Embryonic facial prominence (tissue), 1 donor: ENCODE results near the gene TGM4.

Source experiments
- DNase-seq: peaks from one replicate; pipeline ENCODE4 v3.0.0-alpha.2; 2016; ENCODE audit errors: extremely low spot score

TGM4 gene

GRCh38 chr3:44880284-44880683 is 5.9 kb downstream of the TGM4 start:
- no peak for DNase-seq

- no peak for DNase-seq
Observed at GRCh38 chr3:44883213-44883955, 9.0 kb downstream of the TGM4 start.

DNA sequence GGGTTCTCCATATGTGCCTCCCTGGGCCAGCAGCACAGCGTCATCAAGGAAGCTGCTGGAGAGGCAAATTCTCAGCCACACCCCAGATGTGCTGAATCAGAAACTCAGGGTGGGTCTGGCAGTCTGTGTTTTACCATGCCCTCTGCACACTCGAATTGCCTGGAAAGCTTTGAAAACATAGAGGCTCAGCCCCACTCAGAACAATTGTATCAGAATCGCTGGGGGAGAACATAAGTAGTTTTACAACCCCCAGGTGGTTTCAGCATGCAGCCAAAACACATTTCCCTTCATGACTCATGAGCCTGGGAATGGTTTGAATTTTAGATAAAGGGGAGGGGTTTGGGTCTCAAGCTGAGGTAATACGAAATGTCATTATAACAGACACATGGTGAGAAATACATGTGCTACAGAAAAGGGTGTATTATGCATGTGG is 9.6 kb downstream of the TGM4 start:
- peak; percentile 49 for DNase-seq

GRCh38 chr3:44885618-44886017 is 11.2 kb downstream of the TGM4 start:
- no peak for DNase-seq

DNA sequence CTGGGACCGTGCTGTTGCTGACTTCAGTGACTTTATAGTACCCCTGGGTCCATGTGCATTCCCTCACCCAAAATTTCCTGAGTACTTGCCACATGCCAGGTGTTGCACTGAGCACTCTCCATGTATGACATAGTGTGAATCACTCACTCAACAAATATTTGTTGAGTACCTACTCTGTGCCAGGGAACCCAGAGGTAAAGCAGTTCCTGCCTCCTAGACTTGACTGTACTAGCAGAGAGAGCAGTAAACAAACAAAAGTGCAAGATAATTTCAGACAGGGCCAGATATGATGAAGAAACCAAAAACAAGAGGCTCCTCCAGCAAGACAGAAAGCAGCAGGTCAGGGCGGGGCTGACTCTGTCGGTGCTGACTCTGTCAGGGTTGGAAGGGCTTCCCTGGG is 12.2 kb downstream of the TGM4 start:
- no peak for DNase-seq

DNA sequence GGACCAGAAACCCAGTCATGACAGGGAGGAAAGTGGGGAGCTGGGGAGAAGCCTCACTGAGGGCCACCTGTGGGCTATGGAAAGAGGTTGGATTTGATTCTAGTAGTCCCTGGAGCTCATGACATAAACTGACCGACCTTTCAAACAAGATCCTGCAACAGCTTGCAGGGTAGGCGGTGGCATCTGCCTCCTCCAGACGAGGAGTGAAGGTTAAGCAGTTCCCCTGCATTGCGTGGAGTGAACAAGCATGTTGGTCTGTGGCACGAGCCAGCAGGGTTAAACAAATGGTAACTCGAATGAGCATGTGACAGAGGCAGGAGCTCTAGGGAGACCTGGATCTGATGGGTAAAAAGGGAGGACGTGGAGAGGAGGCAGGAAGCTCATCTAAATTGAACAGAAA is 12.7 kb downstream of the TGM4 start:
- DNase-seq = no peak

GRCh38 chr3:44890258-44890657 is 15.8 kb downstream of the TGM4 start:
- DNase-seq = no peak

DNA sequence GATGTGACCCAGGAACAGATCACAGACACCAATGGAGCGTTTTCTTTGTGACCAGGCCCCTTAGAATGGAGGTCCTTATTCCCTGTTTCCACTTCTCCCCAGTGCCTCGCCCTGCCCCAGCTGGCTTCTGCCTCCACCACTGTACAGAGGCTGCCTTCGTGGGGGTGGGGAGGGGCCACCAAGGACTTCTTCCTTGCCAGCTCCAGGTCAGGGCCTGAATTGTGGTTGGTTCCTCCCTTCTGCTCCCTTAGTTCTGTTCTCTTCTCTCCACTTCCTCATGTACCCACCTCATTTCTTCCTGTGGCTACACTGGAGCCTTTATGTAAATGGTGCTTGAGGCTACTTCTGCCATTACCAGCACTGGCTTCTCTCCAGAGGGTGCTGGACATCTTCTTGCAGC is 16.4 kb downstream of the TGM4 start:
- DNase-seq = no peak

DNA sequence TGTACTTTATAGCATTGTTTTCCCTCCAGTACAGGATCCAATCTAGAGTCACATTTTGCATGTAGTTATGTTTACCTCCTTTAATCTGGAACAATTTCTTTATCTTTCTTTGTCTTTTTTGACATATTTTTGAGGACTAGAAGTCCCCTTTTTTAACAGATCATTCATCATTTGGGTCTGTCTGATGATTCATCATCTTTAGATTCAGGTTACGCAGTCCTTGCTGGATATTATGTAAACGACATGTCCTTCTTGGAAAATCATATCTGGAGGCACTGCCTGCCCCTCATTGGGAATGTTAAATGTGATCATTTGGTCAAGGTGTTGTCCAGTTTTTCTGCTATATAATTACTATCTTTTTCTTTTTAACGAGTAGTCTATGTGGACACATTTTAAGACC is 18.3 kb downstream of the TGM4 start:
- DNase-seq = no peak

DNA sequence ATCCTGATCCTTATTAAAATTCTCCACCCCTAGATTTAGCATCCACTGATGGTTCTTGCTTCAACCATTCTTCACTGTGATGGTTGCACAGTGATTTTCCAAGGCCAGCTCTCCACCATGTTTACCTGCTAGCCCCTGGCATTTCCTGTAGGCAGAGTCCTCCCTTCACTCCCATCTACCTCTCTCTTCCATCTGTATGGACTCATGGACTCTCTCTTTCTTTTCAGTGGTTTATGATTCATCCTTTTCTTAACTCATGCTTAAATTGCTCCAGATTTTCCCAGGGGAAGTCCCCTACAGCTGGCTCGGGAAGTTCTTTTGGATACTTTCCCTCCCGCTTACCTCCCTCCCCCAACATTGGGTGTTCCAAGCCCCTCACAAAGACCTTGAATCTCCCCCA is 18.7 kb downstream of the TGM4 start:
- no peak for DNase-seq

- no peak for DNase-seq
Observed at GRCh38 chr3:44894485-44894884, 20.1 kb downstream of the TGM4 start.

- no peak for DNase-seq
Observed at GRCh38 chr3:44896440-44896839, 22.0 kb downstream of the TGM4 start.

- no peak for DNase-seq
Observed at GRCh38 chr3:44899683-44900367, 25.4 kb downstream of the TGM4 start.

DNA sequence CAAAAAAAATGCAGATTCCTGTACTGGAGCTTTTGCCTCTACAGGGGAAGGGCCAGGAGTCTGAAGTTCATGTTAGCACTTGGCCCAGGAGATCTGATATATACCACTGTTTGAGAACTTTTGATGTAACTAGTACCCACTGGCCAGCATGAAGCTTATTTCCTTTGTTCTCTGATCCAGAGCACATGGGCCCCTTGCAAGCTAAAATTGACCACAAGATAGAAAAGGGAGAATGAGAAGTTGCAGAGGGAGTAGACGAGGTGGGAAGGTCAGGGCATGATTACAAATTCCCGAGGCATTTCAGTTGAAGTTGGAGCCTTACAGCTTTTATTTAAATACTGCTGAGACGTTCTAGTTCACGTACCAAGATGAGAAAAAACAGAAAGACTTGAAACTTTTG is 28.2 kb downstream of the TGM4 start:
- no peak for DNase-seq

DNA sequence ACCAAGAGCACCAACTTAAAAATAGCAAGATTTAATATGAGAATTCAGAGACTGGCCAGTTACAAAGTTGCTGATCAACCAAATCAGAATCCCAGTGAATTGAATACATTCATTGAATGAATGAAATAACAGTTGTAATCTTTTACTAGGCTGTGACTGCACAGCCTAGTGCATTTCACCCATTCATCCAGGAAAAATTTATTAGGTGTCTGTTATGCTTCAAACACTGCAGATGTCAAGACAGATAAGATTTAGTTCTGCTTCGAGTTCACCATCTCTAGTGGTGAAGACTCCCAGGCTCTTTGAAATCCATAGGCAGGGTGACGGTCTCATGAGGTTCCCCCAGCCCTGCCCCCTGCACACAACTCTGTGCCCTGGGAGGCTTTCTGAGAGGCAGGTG is 28.9 kb downstream of the TGM4 start:
- no peak for DNase-seq

DNA sequence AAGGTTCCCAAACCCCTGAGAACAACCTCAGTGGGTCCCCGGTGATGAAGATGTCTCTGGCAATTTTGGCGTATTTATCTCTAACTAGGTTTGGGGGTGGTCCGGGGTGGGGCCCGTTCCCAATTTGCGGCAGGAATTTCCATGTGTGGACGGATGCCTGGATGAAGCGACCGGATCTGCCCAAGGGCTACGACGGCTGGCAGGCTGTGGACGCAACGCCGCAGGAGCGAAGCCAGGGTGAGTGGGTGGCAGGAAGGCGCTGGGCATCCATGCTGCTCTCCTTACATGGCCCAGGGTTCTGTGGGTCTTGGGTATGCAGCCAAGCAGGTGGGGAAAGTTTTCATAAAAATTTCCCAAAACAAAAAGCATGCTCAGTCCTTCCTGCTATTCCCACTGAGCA is 29.3 kb downstream of the TGM4 start:
- no peak for DNase-seq

DNA sequence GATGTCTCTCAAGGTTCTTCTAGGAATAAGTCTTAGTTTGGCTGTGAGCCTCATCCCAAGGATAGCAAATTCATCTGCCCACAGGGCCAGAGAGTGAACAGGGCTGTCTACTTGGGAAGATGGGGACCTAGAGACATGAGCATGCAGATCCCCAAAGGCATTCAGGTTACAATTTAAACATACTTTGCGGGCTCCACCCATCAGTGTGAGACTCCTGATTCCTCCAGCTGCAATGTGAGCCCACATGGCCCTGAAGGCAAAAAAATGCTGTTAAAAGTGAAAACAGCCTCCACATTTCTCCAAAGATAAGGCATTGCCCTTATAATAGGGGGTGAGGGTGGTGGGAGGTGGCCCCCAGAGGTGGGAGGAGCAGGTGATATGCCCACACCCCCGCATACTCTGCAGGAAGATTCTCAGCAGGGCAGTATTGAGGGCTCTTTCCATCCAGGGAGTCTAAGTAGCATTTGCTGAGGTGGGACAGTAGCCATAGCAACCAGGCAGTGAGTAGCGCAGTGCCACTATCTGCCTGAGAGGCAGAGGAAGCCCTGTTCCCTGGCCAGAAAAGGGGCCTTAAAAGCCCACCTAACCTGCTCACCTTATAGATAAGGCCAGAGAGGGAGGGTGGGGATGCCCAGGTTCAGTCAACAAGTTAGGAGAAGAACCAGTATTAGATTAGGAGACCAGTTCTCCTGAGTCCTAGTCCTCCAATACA is 31.2 kb downstream of the TGM4 start:
- no peak for DNase-seq

DNA sequence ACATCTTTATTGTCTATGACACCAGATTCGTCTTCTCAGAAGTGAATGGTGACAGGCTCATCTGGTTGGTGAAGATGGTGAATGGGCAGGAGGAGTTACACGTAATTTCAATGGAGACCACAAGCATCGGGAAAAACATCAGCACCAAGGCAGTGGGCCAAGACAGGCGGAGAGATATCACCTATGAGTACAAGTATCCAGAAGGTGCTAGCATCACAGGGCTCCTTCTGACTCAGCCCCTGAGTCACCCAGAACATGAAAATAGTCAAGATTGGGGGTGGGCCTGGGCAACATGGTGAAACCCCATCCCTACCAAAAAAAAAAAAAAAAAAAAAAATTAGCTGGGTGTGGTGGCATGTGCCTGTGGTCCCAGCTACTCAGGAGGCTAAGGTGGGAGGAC is 32.6 kb downstream of the TGM4 start:
- no peak for DNase-seq

- no peak for DNase-seq
Observed at GRCh38 chr3:44907612-44908011, 33.2 kb downstream of the TGM4 start.

- no peak for DNase-seq
Observed at GRCh38 chr3:44909063-44909462, 34.7 kb downstream of the TGM4 start.

DNA sequence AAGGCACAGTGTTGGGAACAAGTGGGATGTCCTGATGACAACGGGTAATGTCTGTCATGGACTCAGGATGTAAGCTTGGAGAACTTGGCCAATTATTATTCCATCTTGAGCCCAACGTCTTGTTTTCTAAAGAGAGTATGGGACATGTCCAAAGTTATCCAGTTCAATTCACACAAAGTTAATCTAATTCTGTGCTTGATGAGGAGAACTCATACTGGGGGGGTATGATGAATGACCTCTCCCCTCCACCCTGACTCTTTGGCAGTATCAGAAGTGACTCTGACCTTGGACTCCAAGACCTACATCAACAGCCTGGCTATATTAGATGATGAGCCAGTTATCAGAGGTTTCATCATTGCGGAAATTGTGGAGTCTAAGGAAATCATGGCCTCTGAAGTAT is 36.3 kb downstream of the TGM4 start:
- no peak for DNase-seq

DNA sequence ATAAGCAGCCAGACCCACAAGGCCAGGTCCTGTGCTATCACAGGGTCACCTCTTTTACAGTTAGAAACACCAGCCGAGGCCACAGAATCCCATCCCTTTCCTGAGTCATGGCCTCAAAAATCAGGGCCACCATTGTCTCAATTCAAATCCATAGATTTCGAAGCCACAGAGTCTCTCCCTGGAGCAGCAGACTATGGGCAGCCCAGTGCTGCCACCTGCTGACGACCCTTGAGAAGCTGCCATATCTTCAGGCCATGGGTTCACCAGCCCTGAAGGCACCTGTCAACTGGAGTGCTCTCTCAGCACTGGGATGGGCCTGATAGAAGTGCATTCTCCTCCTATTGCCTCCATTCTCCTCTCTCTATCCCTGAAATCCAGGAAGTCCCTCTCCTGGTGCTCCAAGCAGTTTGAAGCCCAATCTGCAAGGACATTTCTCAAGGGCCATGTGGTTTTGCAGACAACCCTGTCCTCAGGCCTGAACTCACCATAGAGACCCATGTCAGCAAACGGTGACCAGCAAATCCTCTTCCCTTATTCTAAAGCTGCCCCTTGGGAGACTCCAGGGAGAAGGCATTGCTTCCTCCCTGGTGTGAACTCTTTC is 39.6 kb downstream of the TGM4 start:
- no peak for DNase-seq

DNA sequence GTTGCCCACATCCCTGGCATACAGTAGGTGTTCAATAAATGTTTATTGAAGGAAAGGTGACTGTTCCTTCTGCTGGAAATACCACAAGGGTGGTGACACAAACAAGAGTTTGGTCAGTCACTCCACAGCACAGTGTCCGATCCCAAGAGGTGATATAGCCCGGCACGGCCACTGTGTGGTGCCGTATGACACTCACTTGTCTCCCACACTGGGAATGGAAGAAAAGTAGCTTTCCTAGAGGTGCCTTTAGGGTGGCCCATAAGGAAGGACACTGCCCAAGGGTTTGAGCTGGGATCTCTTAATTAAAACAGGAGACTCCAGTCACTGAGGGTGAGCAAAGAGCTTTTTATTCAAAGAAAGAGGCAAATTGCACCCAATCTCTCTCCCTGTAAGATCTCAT is 40.5 kb downstream of the TGM4 start:
- DNase-seq = no peak
